ENCODE measurements around the gene CTIF.

Gene CTIF

DNA sequence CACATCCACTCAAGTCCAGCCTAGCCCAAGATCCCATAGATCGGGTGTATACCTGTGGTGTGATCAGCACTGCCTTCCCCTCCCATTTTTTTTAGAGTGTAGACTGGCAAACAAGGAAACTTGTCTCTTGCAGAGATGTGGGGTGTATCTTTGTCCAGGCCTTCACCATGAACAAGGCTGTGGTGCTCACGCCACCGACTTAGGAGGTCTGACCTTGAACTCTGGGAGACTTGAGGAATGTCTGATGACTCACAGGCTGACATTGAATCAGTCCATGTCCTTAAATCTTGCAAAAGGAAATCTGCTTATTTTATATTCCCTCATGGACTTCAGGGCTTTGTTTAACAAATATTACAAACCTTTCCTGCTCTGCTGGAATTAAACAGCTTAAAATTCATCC is 4.5 kb upstream of the CTIF start:
- no peak for DNase-seq

DNA sequence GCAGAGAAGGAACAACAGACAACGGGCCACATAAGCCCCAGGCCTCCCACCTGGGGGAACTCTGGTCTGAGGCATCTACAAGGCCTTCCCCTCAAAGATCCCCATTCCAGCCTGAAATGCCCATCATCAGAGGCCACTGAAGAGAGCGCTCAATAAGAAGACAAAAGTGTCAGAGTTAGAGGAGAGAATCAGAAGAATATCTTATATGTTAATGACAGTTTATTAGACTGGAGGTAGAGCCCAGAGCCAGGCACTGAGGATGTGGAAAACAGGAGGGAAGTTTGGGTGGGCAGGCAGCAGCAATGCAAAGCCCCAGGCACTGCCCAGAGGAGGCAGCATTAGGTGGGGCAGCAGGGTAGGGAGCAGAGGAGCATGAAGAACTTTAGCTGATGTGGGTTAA is 2.9 kb upstream of the CTIF start:
- no peak for DNase-seq

GRCh38 chr18:48536516-48536915 is 2.3 kb upstream of the CTIF start:
- no peak for DNase-seq

DNA sequence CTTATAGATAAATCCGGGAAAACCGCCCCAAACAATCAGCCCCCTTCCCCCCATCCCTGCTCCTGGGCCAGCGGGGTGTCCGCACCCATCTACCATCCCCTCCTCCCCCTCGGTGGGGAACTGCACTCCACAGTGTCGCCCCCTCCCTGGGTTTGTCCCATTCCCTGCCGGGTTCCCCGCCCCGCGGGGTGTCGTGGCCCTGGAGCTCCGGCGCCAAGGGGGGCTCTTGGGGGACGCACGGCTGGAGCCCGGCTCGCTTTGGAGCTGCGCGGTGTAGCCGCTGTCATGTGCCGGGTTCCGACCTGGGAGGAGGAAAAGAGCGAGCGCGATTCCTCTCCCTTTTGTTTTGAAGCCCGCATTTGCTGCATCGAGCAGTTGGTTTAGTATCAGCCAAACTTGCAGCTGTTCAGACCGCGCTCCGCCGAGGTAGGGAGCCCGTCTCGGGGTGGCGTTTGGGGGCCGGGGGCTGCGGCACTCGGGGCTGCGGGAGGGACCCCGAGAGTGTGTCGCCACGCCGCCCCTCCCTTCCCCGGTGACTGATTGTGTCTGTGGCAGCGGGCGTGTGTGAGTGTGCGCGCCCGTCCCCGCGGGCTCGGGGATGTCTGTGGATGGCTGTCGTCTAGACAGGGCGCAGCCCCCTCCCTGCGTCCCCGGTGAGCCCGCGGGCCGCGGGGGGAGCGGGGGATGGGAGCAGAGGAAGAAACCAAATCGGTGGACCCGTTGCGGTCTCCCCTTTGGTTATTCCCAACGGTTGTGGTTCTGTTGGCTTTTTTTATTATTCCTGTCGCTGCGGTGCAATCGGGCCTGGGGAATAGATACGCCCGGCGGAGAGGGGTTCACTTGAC is 797 bp downstream of the CTIF start:
- DNase-seq = no peak

DNA sequence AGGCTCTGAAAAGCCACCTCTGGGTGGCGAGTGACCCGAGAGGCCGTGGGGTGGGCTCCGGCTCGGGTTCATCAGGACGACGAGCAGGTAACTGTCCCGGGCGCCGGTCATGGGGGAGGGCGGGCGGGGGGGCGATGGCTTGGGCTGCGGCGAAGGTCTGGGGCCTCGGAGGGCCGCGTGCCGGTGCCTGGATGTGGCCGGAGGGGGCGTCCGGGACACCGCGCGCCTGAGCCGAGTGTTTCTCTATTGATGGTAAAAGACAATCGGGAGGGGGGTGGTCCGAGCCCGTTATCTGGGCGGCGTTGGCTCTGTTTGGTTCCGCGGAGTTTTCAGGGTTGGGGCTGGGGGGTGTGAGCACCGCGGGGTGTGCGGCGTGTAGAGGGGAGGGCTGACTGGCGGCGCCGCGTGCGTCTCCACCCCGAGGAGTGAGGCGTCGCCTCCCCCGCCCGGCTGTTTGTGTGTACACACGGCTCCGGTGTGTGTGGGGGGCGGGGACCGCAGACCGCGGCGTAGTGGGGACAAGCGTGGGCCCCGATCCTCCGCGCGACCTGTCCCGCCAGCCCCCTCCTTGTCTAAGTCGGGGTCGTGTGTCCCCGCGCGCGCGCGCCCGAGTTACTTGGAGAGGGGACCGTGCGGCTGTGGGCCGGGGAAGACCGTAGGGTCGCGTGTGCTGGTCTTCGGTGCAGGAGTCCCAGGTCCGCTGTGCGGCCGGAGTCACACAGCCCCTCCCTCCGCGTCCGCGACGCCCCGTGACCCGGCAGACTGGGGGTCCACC is 1.6 kb downstream of the CTIF start:
- peak; percentile 11 for DNase-seq

DNA sequence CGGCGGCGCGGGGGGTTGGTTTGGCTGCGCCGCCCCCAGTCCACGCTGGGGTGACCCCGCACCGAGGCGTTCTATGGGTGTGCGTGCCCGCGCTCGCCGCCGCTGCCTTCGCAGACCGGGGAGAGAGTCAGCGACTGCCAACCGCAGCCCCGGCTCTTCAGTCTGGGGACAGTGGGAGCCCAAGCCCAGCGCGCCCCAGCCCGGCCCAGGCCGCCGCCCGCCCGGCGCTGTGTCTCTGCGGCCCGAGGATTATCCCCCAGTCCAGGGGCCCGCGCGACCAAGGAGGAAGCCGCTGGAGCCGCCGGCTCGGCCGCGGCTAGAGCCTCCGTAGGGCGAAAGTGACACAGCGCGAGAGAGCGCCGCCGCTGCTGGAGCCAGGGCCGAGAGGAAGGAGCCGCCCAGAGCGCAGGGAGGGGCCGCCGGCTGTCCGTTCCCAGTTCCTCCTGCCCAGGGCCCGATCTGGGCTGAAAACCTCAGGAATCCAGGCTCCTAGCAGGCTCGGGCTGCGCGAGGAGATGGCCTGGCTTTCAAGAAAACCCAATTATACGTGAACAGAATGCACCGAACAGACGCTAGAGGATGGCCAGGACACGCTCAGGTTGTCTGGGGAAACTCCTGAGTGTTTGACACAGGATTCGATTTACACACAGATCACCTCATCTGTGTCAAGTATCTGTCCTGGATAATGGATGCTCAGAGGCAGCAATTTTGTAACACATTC is 2.4 kb downstream of the CTIF start:
- peak; percentile 33 for DNase-seq

- no peak for DNase-seq
These were observed 3.0 kb downstream of the CTIF start for GRCh38 chr18:48541747-48542400.

- DNase-seq = no peak
These were observed 3.8 kb downstream of the CTIF start for GRCh38 chr18:48542513-48543181.

GRCh38 chr18:48543228-48543627 is 4.4 kb downstream of the CTIF start:
- DNase-seq = no peak

- DNase-seq = no peak
These were observed 5.3 kb downstream of the CTIF start for GRCh38 chr18:48544116-48544515.

- no peak for DNase-seq
These were observed 6.0 kb downstream of the CTIF start for GRCh38 chr18:48544661-48545415.

GRCh38 chr18:48545757-48546321 is 7.0 kb downstream of the CTIF start:
- DNase-seq = peak; percentile 47

DNA sequence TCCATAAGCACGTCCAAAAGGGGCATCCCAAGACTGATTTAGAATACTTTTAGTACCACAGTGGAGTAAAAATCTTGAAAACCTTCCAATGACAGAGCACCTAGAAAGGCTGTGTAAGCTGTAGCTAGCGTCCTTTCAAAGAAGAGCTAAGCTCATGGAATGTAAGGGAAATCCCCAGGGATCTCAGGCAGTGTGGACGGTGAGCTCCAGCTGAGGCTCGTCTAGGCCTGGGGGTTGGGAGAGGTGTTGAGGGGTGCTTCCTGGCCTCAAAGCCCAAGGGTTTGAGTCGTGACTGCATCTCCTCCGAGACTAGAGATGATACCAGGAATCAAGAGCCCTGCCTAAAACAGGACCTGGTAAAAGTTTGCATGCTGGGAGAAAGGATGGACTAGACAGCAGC is 7.6 kb downstream of the CTIF start:
- no peak for DNase-seq

- DNase-seq = no peak
These were observed 8.7 kb downstream of the CTIF start for GRCh38 chr18:48547531-48547981.

DNA sequence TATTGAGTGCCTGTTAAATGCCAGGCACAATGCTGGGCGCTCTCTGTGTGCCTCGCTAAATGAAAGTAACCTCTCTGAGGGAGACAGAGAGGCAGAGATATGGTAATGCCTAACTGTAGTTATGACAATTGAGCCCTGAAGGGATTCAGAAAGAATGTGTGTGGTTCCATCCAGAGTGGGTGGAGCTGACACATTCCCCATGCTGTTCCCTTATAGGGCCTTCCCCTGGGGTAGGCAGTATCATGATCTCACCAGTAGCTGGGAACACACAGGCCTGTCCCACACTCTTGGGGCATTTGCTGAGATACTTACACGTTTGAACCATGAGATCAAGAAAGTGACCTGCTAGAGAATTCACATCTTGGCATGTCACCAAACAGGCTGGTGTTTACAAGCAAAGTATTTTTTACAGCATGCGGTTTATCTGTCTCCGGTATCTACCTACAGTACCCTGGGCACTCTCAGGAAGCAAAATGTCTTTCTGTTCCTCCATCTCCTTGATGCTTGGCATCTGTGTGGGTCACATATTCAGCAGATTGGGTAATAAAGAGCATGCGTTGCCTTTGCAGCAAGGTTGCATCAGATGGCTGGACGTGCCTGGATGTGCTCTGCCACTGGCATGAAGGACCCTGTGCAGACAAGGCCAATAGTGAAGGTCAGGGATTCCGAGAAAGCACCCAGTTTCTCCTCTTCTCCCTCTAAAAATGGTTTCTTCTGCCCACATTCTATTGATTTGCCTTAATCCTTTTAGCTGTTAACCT is 9.4 kb downstream of the CTIF start:
- DNase-seq = no peak

DNA sequence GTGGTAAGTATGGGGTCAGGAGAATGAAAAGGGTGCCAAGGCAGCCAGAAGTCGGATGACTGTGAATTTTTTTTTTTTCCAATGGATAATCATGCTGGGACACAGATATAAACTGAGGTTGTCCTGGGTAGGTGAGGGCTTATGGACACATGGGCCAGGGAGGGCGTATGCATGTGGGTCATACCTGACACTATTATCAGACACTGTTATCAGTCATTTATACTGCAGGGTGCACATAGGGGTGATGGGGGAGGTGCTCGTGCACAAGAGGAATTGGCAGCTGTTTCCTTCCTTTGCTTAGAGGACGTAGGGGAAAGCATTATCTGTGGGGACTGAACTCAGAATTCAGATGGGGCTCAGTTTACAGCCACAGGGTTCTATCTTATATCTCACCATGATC is 10.1 kb downstream of the CTIF start:
- DNase-seq = no peak

- no peak for DNase-seq
These were observed 11.4 kb downstream of the CTIF start for GRCh38 chr18:48550101-48550729.

- DNase-seq = no peak
These were observed 12.3 kb downstream of the CTIF start for GRCh38 chr18:48551100-48551499.

DNA sequence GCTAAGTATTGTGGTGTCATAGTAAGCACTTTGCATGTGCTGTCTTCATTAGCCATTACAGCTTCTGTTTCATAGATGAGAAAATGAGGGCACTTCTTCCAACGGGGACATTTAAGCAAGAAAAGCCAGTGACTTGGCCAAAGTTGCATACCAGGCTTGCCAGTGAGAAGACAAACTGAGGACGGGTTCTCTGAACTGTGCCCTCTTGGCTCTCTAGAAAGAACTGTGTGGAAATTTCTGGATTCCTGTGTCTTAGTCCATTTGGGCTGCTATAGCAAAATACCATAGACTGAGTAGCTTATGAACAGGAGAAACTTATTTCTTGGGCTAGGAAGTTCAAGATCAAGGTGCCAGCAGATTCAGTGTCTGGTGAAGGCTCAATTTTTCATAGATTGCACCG is 13.3 kb downstream of the CTIF start:
- no peak for DNase-seq

DNA sequence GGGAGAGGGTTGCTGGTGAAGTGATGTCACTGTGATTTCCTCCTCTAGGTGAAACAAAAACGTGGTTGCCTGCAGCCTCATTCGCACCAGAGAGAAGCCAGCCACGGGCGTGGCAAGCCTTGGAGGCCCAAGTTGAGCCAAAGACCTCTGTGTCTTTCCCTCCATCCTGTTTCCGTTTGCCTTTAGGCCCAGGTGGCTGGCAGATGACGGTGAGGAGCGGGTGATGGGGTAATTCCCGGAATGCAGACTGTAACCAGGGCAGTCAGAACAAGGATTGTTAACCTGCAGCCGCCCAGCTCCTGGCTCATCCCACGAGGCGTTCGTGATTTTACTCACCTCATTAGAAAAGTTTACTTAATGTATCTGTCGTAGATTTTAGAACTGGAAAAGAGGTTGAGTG is 14.4 kb downstream of the CTIF start:
- DNase-seq = no peak
